Neuronal stem cell (in vitro differentiated cells): ENCODE measurements around the gene KLK4.

Experiments
- DNase-seq: peaks from one replicate; pipeline ENCODE4 v3.0.0-alpha.2; 2013; ENCODE audit warnings: low spot score
- H2AFZ ChIP-seq: one replicate; pipeline ENCODE4 v1.6.1; 2013; ENCODE audit warnings: mild to moderate bottlenecking, low read length, inconsistent platforms
- H2AK5ac ChIP-seq: 2 replicates; pipeline ENCODE4 v1.6.1; 2013; ENCODE audit warnings: low read depth, mild to moderate bottlenecking, inconsistent platforms, low read length, moderate library complexity, mixed read lengths
- H2BK120ac ChIP-seq: 2 replicates; pipeline ENCODE4 v1.6.1; 2013; ENCODE audit warnings: low read depth, mild to moderate bottlenecking, inconsistent platforms, low read length, moderate library complexity, mixed read lengths
- H2BK12ac ChIP-seq: one replicate; pipeline ENCODE4 v1.6.1; 2013; ENCODE audit warnings: low read length, inconsistent platforms
- H2BK15ac ChIP-seq: 2 replicates; pipeline ENCODE4 v1.6.1; 2013; ENCODE audit warnings: mild to moderate bottlenecking, low read length, inconsistent platforms, mixed read lengths
- H2BK5ac ChIP-seq: one replicate; pipeline ENCODE4 v1.6.1; 2013; ENCODE audit warnings: inconsistent platforms, mild to moderate bottlenecking, low read length, moderate library complexity
- H3K14ac ChIP-seq: one replicate; pipeline ENCODE4 v1.6.1; 2013; ENCODE audit warnings: low read length, inconsistent platforms
- H3K18ac ChIP-seq: 2 replicates; pipeline ENCODE4 v1.6.1; 2013; ENCODE audit warnings: low read length, inconsistent platforms
- H3K23ac ChIP-seq: 2 replicates; pipeline ENCODE4 v1.6.1; 2013; ENCODE audit warnings: low read depth, mild to moderate bottlenecking, mixed read lengths, low read length, inconsistent platforms; ENCODE audit not compliant: poor library complexity
- H3K27ac ChIP-seq: replicated peaks from 3 replicates; pipeline ENCODE4 v1.5.1; 2013; ENCODE audit warnings: low read length, inconsistent platforms
- H3K27me3 ChIP-seq, 3 experiments: 2 replicates each; pipeline ENCODE4 v1.6.1; 2013; ENCODE audit warnings: low read length in 3 of 3, mild to moderate bottlenecking in 2 of 3, inconsistent platforms in 1 of 3, low read depth in 1 of 3, mixed read lengths in 1 of 3, moderate library complexity in 1 of 3; ENCODE audit not compliant: control insufficient read depth in 3 of 3, insufficient read depth in 3 of 3
- H3K36me3 ChIP-seq, 2 donors: replicated peaks in 1 of 2; 2 replicates each; pipeline ENCODE4 v1.6.1; 2013; ENCODE audit warnings: low read length in 2 of 2; ENCODE audit not compliant: control insufficient read depth in 2 of 2, insufficient read depth in 2 of 2
- H3K4ac ChIP-seq: 2 replicates; pipeline ENCODE4 v1.6.1; 2013; ENCODE audit warnings: inconsistent platforms, mild to moderate bottlenecking, low read length, moderate library complexity
- H3K4me1 ChIP-seq, 2 donors: 1 replicate in 1 of 2; 2 replicates in 1 of 2; pipeline ENCODE4 v1.6.1; 2013; ENCODE audit warnings: low read length in 2 of 2, low read depth in 1 of 2; ENCODE audit not compliant: control insufficient read depth in 2 of 2, insufficient read depth in 1 of 2
- H3K4me2 ChIP-seq: one replicate; pipeline ENCODE4 v1.6.1; 2013; ENCODE audit warnings: mild to moderate bottlenecking, low read length, inconsistent platforms; ENCODE audit not compliant: insufficient read depth, poor library complexity, severe bottlenecking
- H3K4me3 ChIP-seq, 2 donors: 2 replicates each; pipeline ENCODE4 v1.5.1; 2013; ENCODE audit warnings: low read length in 2 of 2, mild to moderate bottlenecking in 2 of 2, inconsistent platforms in 1 of 2, moderate library complexity in 1 of 2
- H3K79me1 ChIP-seq: one replicate; pipeline ENCODE4 v1.6.1; 2013; ENCODE audit warnings: low read depth, mild to moderate bottlenecking, inconsistent platforms, low read length, moderate library complexity
- H3K9ac ChIP-seq: one replicate; pipeline ENCODE4 v1.6.1; 2013; ENCODE audit warnings: mild to moderate bottlenecking, low read depth, low read length, inconsistent platforms; ENCODE audit not compliant: poor library complexity
- H3K9me3 ChIP-seq, 2 donors: replicated peaks in 1 of 2; 2 replicates each; pipeline versions ENCODE3 to v1.6.1; 2013; ENCODE audit warnings: low read length in 2 of 2, mild to moderate bottlenecking in 2 of 2, inconsistent platforms in 1 of 2, low read depth in 1 of 2, mixed read lengths in 1 of 2, moderate library complexity in 1 of 2; ENCODE audit not compliant: control insufficient read depth in 2 of 2, insufficient read depth in 1 of 2
- H4K8ac ChIP-seq: one replicate; pipeline ENCODE4 v1.6.1; 2013; ENCODE audit warnings: low read depth, mild to moderate bottlenecking, inconsistent platforms, low read length, moderate library complexity
- H4K91ac ChIP-seq: one replicate; pipeline ENCODE4 v1.6.1; 2013; ENCODE audit warnings: low read length, low read depth, mild to moderate bottlenecking, inconsistent platforms; ENCODE audit not compliant: poor library complexity
- WGBS, 2 donors: extraction: QIAGEN DNeasy Blood & Tissue Kit; methylation state at CpG; one replicate each; pipeline ENCODE4 v1.1.7; 2013; ENCODE audit warnings: missing lambda C conversion rate in 2 of 2, mixed read lengths in 1 of 2; ENCODE audit not compliant: insufficient read length in 2 of 2, insufficient replicate concordance in 1 of 2; ENCODE audit errors: extremely low coverage in 2 of 2; 5-methylcytosine and 5-hydroxymethylcytosine counted together

Gene KLK4

DNA sequence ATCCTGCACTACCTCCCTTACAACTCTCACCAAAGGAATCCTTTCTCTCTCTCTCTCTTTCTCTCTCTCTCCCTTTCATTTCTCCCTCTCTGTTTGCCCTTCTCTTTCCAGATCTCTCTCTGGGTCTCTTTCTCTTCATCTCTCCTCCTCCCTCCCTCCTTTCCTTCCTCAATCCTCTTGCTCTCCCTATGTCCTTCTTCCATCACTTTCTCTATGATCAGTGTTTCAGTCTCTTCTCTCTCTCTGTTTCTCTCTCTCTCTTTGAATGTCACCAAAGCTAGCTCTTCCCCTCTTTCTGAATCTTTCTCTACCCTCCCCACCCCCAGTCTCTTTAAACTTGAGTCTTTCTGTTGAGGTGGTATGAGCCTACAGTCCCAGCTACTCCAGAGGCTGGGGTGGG, 19.8 kb upstream of the KLK4 start:
- Histone ChIP-seq H3K18ac (no peak overlapping the region), H3K27me3 (peaks cover 0 to 5% (median 3%) of the 10 kb centered on the region in 3 experiments), H2BK5ac (no peak overlapping the region), H2BK12ac (no peak overlapping the region), H3K79me1 (no peaks in the 10 kb centered on the region), H4K8ac (no peak overlapping the region), H3K4me2 (no peak overlapping the region), H3K36me3 (no peaks in the 10 kb centered on the region), H3K4me1 (no peaks in the 10 kb centered on the region), H3K4me3 (no peak overlapping the region), H3K9ac (no peak overlapping the region), H3K27ac (no peak overlapping the region), H2BK15ac (no peak overlapping the region), H3K23ac (no peak overlapping the region), H3K9me3 (peaks cover 0 to 2% of the 10 kb centered on the region in 2 donors), H3K14ac (no peak overlapping the region), H3K4ac (no peak overlapping the region), H4K91ac (no peak overlapping the region), H2AK5ac (no peak overlapping the region), H2AFZ (no peak overlapping the region), H2BK120ac (no peak overlapping the region)
- no peak for DNase-seq

DNA sequence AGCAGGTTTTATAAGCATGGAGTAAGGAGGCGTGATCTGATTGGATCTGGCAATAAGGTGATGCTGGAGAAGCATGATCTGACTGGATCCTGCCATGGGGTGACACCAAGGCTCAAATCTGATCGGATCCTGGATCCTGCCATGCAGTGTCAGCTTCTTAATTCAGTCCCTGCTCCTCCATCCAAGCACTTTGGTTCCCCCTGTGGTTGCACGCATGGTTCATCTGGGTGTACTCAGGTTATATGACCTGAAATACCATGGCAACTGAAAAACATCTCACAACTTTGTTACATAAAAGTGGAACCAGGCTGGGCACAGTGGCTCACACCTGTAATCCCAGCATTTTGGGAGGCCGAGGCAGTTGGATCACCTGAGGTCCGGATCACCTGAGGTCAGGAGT, 17.6 kb upstream of the KLK4 start:
- no peak overlapping the region for H3K27ac ChIP-seq
- no peak overlapping the region for H4K8ac ChIP-seq
- no peak overlapping the region for H3K14ac ChIP-seq
- H3K18ac ChIP-seq, result no peak overlapping the region
- no CpG with 5 or more reads among the region's 5 CpGs for WGBS, 2 donors
- no peak overlapping the region for H3K4ac ChIP-seq
- H3K4me1 ChIP-seq, result no peaks in the 10 kb centered on the region
- H2AFZ ChIP-seq, result no peak overlapping the region
- H3K27me3 ChIP-seq, result peaks cover 0 to 5% (median 3%) of the 10 kb centered on the region in 3 experiments
- no peak overlapping the region for H3K23ac ChIP-seq
- H4K91ac ChIP-seq, result no peak overlapping the region
- no peak overlapping the region for H2BK12ac ChIP-seq
- H2BK120ac ChIP-seq, result no peak overlapping the region
- no peaks in the 10 kb centered on the region for H3K79me1 ChIP-seq
- no peak overlapping the region for H3K9ac ChIP-seq
- H2BK15ac ChIP-seq, result no peak overlapping the region
- H3K9me3 ChIP-seq, result peaks cover 0 to 2% of the 10 kb centered on the region in 2 donors
- H3K4me3 ChIP-seq, result no peak overlapping the region
- H3K36me3 ChIP-seq, result no peaks in the 10 kb centered on the region
- H3K4me2 ChIP-seq, result no peak overlapping the region
- H2BK5ac ChIP-seq, result no peak overlapping the region
- DNase-seq, result no peak
- H2AK5ac ChIP-seq, result no peak overlapping the region

DNA sequence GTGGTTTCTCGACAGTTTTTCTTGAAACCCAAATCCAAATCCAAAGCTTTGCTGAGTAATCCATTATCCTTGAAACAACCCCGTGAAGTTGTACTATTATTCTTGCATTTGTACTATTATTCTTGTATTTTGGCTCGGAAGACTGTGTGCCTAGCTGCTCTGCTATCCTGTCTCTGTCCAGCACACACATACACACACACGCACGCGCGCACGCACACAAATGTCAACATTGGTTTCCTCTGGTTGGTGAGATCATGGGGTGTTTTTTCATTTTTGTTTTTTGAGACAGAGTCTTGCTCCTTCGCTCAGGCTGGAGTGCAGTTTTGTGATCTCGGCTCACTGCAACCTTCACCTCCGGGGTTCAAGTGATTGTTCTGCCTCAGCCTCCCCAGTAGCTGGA, 14.9 kb upstream of the KLK4 start:
- Histone ChIP-seq H3K4me2 (no peak overlapping the region), H3K18ac (no peak overlapping the region), H3K36me3 (no peaks in the 10 kb centered on the region), H2BK5ac (no peak overlapping the region), H3K4me3 (no peak overlapping the region), H3K27ac (no peak overlapping the region), H3K23ac (no peak overlapping the region), H4K91ac (no peak overlapping the region), H2AK5ac (no peak overlapping the region), H3K79me1 (no peaks in the 10 kb centered on the region), H2BK15ac (no peak overlapping the region), H3K9me3 (peaks cover 0 to 2% of the 10 kb centered on the region in 2 donors), H3K4me1 (no peaks in the 10 kb centered on the region), H3K14ac (no peak overlapping the region), H3K9ac (no peak overlapping the region), H3K4ac (no peak overlapping the region), H2BK12ac (no peak overlapping the region), H3K27me3 (peaks cover 0 to 14% (median 7%) of the 10 kb centered on the region in 3 experiments), H2BK120ac (no peak overlapping the region), H4K8ac (no peak overlapping the region), H2AFZ (no peak overlapping the region)
- no CpG with 5 or more reads among the region's 11 CpGs for WGBS, 2 donors
- DNase-seq, result no peak

DNA sequence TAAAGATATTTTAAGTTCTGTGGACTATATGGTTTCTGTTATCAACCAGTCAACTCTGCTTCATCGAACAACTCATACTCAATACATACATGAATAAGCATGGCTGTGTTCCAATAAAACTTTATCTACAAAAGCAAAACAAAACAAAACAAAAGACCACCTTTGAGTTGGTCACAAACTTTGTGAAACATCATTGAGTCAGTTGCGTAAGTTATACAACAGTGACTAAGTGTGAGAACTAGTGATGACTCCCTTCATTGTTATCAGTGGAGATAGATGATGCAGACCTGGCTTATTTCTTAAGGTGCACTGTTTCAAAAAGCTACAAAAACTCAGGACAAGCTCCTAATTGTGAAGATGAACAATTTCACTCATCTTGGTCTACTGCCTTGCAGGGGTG, 14.5 kb upstream of the KLK4 start:
- Histone ChIP-seq H2AFZ (no peak overlapping the region), H4K91ac (no peak overlapping the region), H3K9me3 (peaks cover 0 to 2% of the 10 kb centered on the region in 2 donors), H3K4me1 (no peaks in the 10 kb centered on the region), H2BK120ac (no peak overlapping the region), H2BK5ac (no peak overlapping the region), H2AK5ac (no peak overlapping the region), H4K8ac (no peak overlapping the region), H3K4me3 (no peak overlapping the region), H3K27me3 (peaks cover 0 to 14% (median 7%) of the 10 kb centered on the region in 3 experiments), H3K79me1 (no peaks in the 10 kb centered on the region), H2BK15ac (no peak overlapping the region), H3K18ac (no peak overlapping the region), H3K23ac (no peak overlapping the region), H3K4me2 (no peak overlapping the region), H3K36me3 (no peaks in the 10 kb centered on the region), H3K27ac (no peak overlapping the region), H3K4ac (no peak overlapping the region), H3K9ac (no peak overlapping the region), H2BK12ac (no peak overlapping the region), H3K14ac (no peak overlapping the region)
- DNase-seq, result no peak
- WGBS, 2 donors, result no CpG with 5 or more reads among the region's 2 CpGs
